H9 (cell line): ENCODE measurements around the gene HFE. TPM values are rescaled to one million over a fixed set of nuclear protein-coding genes. Genes with fewer than 3 reads are reported as not detected.

Experiments used
- DNase-seq: peaks from one replicate; pipeline ENCODE4 v3.0.0-alpha.2; 2017
- H2AFZ ChIP-seq: one replicate; pipeline ENCODE4 v1.6.1; 2013; ENCODE audit warnings: mild to moderate bottlenecking, low read length, control low read depth, moderate library complexity
- H2AK5ac ChIP-seq: 2 replicates; pipeline ENCODE4 v1.6.1; 2013; ENCODE audit warnings: low read length, control low read depth, mixed read lengths; ENCODE audit not compliant: insufficient read length
- H2BK120ac ChIP-seq: one replicate; pipeline ENCODE4 v1.6.1; 2013; ENCODE audit warnings: low read depth, mild to moderate bottlenecking, low read length, control low read depth, inconsistent platforms; ENCODE audit not compliant: poor library complexity, severe bottlenecking
- H2BK12ac ChIP-seq: 2 replicates; pipeline ENCODE4 v1.6.1; 2013; ENCODE audit warnings: low read length, control low read depth, mixed read lengths, low read depth; ENCODE audit not compliant: insufficient read length
- H2BK15ac ChIP-seq: 2 replicates; pipeline ENCODE4 v1.6.1; 2013; ENCODE audit warnings: low read depth, low read length, control low read depth
- H2BK20ac ChIP-seq: one replicate; pipeline ENCODE4 v1.6.1; 2013; ENCODE audit warnings: low read depth, mild to moderate bottlenecking, low read length, control low read depth, inconsistent platforms; ENCODE audit not compliant: poor library complexity, severe bottlenecking
- H2BK5ac ChIP-seq: 2 replicates; pipeline ENCODE4 v1.6.1; 2013; ENCODE audit warnings: low read length, control low read depth, mixed read lengths; ENCODE audit not compliant: insufficient read length
- H3K14ac ChIP-seq: 2 replicates; pipeline ENCODE4 v1.6.1; 2013; ENCODE audit warnings: low read length, control low read depth; ENCODE audit not compliant: insufficient read depth
- H3K18ac ChIP-seq: 2 replicates; pipeline ENCODE4 v1.6.1; 2013; ENCODE audit warnings: low read depth, mild to moderate bottlenecking, mixed read lengths, low read length, control low read depth; ENCODE audit not compliant: insufficient read length
- H3K23ac ChIP-seq: 2 replicates; pipeline ENCODE4 v1.6.1; 2013; ENCODE audit warnings: low read length, control low read depth, mixed read lengths, low read depth; ENCODE audit not compliant: insufficient read length
- H3K23me2 ChIP-seq: 2 replicates; pipeline ENCODE4 v1.6.1; 2013; ENCODE audit warnings: low read depth, mild to moderate bottlenecking, mixed read lengths, low read length, control low read depth; ENCODE audit not compliant: insufficient read length, poor library complexity, severe bottlenecking
- H3K27ac ChIP-seq: 2 replicates; pipeline ENCODE4 v1.5.1; 2013; ENCODE audit warnings: low read length, control low read depth, mixed read lengths, low read depth; ENCODE audit not compliant: insufficient read length
- H3K27me3 ChIP-seq: 2 replicates; pipeline ENCODE4 v1.6.1; 2013; ENCODE audit warnings: low read length, control low read depth, inconsistent platforms; ENCODE audit not compliant: insufficient read depth
- H3K4ac ChIP-seq: 2 replicates; pipeline ENCODE4 v1.6.1; 2013; ENCODE audit warnings: low read depth, mild to moderate bottlenecking, control low read depth, inconsistent platforms, low read length, moderate library complexity
- H3K4me1 ChIP-seq: 2 replicates; pipeline ENCODE4 v1.6.1; 2013; ENCODE audit warnings: low read length, control low read depth, inconsistent platforms; ENCODE audit not compliant: insufficient read depth
- H3K4me2 ChIP-seq: 2 replicates; pipeline ENCODE4 v1.6.1; 2013; ENCODE audit warnings: low read length, control low read depth, mixed read lengths; ENCODE audit not compliant: insufficient read length, insufficient read depth
- H3K56ac ChIP-seq: 2 replicates; pipeline ENCODE4 v1.6.1; 2013; ENCODE audit warnings: low read depth, mild to moderate bottlenecking, mixed read lengths, low read length, control low read depth; ENCODE audit not compliant: insufficient read length
- H3K79me1 ChIP-seq: 2 replicates; pipeline ENCODE4 v1.6.1; 2013; ENCODE audit warnings: low read depth, mild to moderate bottlenecking, moderate library complexity, low read length, control low read depth, inconsistent platforms; ENCODE audit not compliant: insufficient read depth, poor library complexity, severe bottlenecking
- H3K79me2 ChIP-seq: 2 replicates; pipeline ENCODE4 v1.6.1; 2013; ENCODE audit warnings: low read length, control low read depth, inconsistent platforms; ENCODE audit not compliant: insufficient read depth
- H3K9ac ChIP-seq: 2 replicates; pipeline ENCODE4 v1.6.1; 2013; ENCODE audit warnings: low read length, control low read depth, mixed read lengths; ENCODE audit not compliant: insufficient read length; ENCODE audit errors: extremely low read depth
- H3K9me3 ChIP-seq: one replicate; pipeline ENCODE4 v1.6.1; 2013; ENCODE audit warnings: low read depth, low read length, inconsistent platforms; ENCODE audit not compliant: control insufficient read depth
- H3T11ph ChIP-seq: one replicate; pipeline ENCODE4 v1.6.1; 2013; ENCODE audit warnings: mild to moderate bottlenecking, low read length, control low read depth, inconsistent platforms
- H4K20me1 ChIP-seq: one replicate; pipeline ENCODE4 v1.6.1; 2013; ENCODE audit not compliant: control insufficient read depth, insufficient read length, insufficient read depth
- H4K5ac ChIP-seq: 2 replicates; pipeline ENCODE4 v1.6.1; 2013; ENCODE audit warnings: low read depth, mild to moderate bottlenecking, mixed read lengths, low read length, control low read depth; ENCODE audit not compliant: insufficient read length
- H4K8ac ChIP-seq: replicated peaks from 2 replicates; pipeline ENCODE4 v1.6.1; 2013; ENCODE audit warnings: low read length, control low read depth, mixed read lengths, low read depth; ENCODE audit not compliant: insufficient read length
- H4K91ac ChIP-seq: 2 replicates; pipeline ENCODE4 v1.6.1; 2013; ENCODE audit warnings: low read depth, mild to moderate bottlenecking, moderate library complexity, mixed read lengths, low read length, control low read depth; ENCODE audit not compliant: insufficient read length
- H3K27ac Mint-ChIP-seq, 3 experiments: 2 replicates in 2 of 3; 3 replicates in 1 of 3; pipeline ENCODE4 v1.8.0; 2020 to 2021; ENCODE audit warnings: mixed read lengths in 3 of 3, mild to moderate bottlenecking in 1 of 3, moderate library complexity in 1 of 3
- H3K27me3 Mint-ChIP-seq: 2 replicates; pipeline ENCODE4 v1.8.0; 2021; ENCODE audit warnings: low read depth, mild to moderate bottlenecking, moderate library complexity, mixed read lengths
- H3K36me3 Mint-ChIP-seq, 3 experiments: 2 replicates in 2 of 3; 3 replicates in 1 of 3; pipeline ENCODE4 v1.8.0; 2020 to 2021; ENCODE audit warnings: low read depth in 3 of 3, mixed read lengths in 3 of 3; ENCODE audit not compliant: insufficient read depth in 1 of 3
- H3K4me1 Mint-ChIP-seq, 2 experiments: 2 replicates each; pipeline ENCODE4 v1.8.0; 2020; ENCODE audit warnings: mixed read lengths in 2 of 2
- H3K4me3 Mint-ChIP-seq, 2 experiments: 2 replicates in 1 of 2; 3 replicates in 1 of 2; pipeline ENCODE4 v1.8.0; 2020 to 2021; ENCODE audit warnings: mild to moderate bottlenecking in 2 of 2, mixed read lengths in 2 of 2, moderate library complexity in 1 of 2
- H3K9me3 Mint-ChIP-seq, 2 experiments: 2 replicates in 1 of 2; 3 replicates in 1 of 2; pipeline ENCODE4 v1.8.0; 2020; ENCODE audit warnings: mild to moderate bottlenecking in 2 of 2, mixed read lengths in 2 of 2, moderate library complexity in 1 of 2
- WGBS: extraction: QIAGEN DNeasy Blood & Tissue Kit; methylation state at CpG from one replicate; pipeline ENCODE4 v1.1.7; 2013; ENCODE audit warnings: missing lambda C conversion rate, low lambda C conversion rate, mixed read lengths; ENCODE audit not compliant: insufficient read length; ENCODE audit errors: extremely low coverage; 5-methylcytosine and 5-hydroxymethylcytosine counted together
- total RNA-seq: library from RNA; stranded (reverse); gene quantifications from 2 replicates; pipeline ENCODE4 v1.2.1, GENCODE V29; 2021
- TF ChIP-seq, protein P1 (sequence below): fragments of 200-600 bp; sonication (generic); conservative IDR thresholded peaks from 3 replicates; pipeline ENCODE4 v1.8.0; 2021; ENCODE audit warnings: antibody characterized with exemption, mild to moderate bottlenecking

Gene HFE
- total RNA-seq, 1 experiment from 2014 or later: 0.98 TPM

DNA sequence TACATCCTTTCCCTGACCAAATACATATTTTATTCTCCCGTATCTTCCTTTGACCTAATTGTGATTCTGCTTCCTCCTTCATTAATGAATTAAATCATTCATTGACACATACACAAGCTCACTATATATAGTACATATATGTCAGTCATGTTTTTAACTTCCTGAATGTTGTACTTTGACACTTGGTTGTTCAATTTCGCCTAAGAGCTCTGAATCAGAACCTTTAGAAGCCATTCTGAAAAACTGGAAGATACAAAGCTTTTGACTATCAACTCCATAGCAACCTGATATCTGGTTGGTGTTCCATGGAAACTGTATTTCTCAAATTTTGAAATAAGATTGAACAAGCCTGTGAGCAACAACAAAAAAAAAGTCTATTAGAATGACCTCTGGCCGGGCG, 27.3 kb upstream of the HFE start:
- no peaks in the 10 kb centered on the region; a peak in 1 of 5 replicates for H3K9me3 Mint-ChIP-seq
- H3K4me1 Mint-ChIP-seq: peaks cover 13 to 16% of the 10 kb centered on the region in 2 experiments
- Histone ChIP-seq H3K23me2 (peaks cover 6% of the 10 kb centered on the region), H3K4ac (no peak overlapping the region), H2BK120ac (no peak overlapping the region), H3K9me3 (no peaks in the 10 kb centered on the region), H3K18ac (no peak overlapping the region), H4K20me1 (no peaks in the 10 kb centered on the region), H2AK5ac (no peak overlapping the region), H4K8ac (no peak overlapping the region), H3K27ac (no peak overlapping the region), H2BK12ac (no peak overlapping the region), H4K5ac (no peak overlapping the region), H3K27me3 (no peaks in the 10 kb centered on the region), H3K56ac (no peak overlapping the region), H3K23ac (no peak overlapping the region), H3K9ac (no peak overlapping the region), H3K14ac (no peak overlapping the region), H2BK15ac (no peak overlapping the region), H3K79me1 (no peaks in the 10 kb centered on the region), H3K79me2 (no peaks in the 10 kb centered on the region), H2BK5ac (no peak overlapping the region), H2AFZ (no peak overlapping the region), H2BK20ac (no peak overlapping the region), H4K91ac (no peak overlapping the region), H3K4me1 (no peaks in the 10 kb centered on the region), H3T11ph (no peak overlapping the region), H3K4me2 (no peak overlapping the region)
- no peak overlapping the region for H3K4me3 Mint-ChIP-seq
- WGBS: 100% methylated on average over 1 of the region's 4 CpGs
- H3K36me3 Mint-ChIP-seq: no peaks in the 10 kb centered on the region; a peak in 1 of 7 replicates
- TF ChIP-seq, protein P1, sequence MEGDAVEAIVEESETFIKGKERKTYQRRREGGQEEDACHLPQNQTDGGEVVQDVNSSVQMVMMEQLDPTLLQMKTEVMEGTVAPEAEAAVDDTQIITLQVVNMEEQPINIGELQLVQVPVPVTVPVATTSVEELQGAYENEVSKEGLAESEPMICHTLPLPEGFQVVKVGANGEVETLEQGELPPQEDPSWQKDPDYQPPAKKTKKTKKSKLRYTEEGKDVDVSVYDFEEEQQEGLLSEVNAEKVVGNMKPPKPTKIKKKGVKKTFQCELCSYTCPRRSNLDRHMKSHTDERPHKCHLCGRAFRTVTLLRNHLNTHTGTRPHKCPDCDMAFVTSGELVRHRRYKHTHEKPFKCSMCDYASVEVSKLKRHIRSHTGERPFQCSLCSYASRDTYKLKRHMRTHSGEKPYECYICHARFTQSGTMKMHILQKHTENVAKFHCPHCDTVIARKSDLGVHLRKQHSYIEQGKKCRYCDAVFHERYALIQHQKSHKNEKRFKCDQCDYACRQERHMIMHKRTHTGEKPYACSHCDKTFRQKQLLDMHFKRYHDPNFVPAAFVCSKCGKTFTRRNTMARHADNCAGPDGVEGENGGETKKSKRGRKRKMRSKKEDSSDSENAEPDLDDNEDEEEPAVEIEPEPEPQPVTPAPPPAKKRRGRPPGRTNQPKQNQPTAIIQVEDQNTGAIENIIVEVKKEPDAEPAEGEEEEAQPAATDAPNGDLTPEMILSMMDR: no peak
- DNase-seq: no peak
- H3K27me3 Mint-ChIP-seq: no peaks in the 10 kb centered on the region; the same call in 1 of the 2 replicates
- 0 out of 7 replicates have a peak overlapping the region, but pooled peaks of 1 of the 3 experiments have one; percentile 70 for H3K27ac Mint-ChIP-seq
